ENCODE data around the gene DAAM2.

DAAM2 gene

DNA sequence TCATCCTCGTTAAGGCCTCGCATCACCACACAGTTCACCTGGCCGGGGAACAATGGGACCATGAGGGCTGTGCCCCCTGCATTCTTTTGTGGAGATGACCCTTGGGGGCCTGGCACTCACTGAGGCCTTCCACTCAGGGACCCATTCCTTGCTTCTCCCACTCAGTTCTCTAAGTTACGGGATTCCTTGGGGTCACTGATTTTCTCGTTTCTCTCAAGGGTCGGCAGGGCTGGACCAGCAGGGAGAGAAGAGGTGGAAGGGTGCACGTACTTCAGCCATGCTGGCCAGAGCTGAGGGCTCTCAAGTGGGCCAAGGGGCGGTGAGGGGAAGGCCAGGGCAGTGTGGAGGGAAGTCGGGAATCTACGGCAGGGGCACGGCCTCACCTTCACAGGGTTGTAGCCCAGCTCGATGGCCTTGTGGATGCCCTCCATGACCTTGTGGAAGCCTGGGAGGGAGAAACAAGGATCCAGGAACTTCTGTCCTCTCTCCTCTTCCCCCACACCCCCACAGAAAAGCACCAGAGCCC is 121.3 kb downstream of the DAAM2 start:
- DNase-seq (ENCODE audit: low read depth) = no peak
- TF ChIP-seq, protein P1, sequence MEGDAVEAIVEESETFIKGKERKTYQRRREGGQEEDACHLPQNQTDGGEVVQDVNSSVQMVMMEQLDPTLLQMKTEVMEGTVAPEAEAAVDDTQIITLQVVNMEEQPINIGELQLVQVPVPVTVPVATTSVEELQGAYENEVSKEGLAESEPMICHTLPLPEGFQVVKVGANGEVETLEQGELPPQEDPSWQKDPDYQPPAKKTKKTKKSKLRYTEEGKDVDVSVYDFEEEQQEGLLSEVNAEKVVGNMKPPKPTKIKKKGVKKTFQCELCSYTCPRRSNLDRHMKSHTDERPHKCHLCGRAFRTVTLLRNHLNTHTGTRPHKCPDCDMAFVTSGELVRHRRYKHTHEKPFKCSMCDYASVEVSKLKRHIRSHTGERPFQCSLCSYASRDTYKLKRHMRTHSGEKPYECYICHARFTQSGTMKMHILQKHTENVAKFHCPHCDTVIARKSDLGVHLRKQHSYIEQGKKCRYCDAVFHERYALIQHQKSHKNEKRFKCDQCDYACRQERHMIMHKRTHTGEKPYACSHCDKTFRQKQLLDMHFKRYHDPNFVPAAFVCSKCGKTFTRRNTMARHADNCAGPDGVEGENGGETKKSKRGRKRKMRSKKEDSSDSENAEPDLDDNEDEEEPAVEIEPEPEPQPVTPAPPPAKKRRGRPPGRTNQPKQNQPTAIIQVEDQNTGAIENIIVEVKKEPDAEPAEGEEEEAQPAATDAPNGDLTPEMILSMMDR (IDR thresholded peaks at IDR 0.05; ENCODE audit: low read depth, low read length, missing control alignments) = no peak
- no peak overlapping the region for H3K4me3 ChIP-seq (ENCODE audit: low read depth, low read length)

DNA sequence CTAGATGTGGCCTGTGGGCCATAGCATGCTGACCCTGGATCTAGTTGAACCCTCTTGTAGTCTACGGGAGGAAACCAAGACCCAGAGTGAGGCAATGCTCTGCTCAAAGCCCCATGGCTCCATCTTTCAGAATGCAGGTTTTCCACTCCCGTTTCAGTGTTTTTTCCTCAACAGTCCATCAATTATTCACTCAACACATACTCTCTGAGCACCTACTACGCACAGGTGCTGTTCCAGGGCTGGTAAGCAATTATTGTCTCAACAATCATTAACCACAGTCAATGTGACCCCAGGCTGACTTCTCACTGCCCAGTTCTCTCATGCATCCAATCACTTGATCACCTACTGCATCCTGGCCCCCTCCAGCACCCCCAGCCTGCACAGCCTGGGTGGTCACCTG is 122.1 kb downstream of the DAAM2 start:
- no peak overlapping the region for H3K4me3 ChIP-seq (ENCODE audit: low read depth, low read length)
- TF ChIP-seq, protein P1 (IDR thresholded peaks at IDR 0.05; ENCODE audit: low read depth, low read length, missing control alignments) = no peak
- DNase-seq (ENCODE audit: low read depth) = no peak

DNA sequence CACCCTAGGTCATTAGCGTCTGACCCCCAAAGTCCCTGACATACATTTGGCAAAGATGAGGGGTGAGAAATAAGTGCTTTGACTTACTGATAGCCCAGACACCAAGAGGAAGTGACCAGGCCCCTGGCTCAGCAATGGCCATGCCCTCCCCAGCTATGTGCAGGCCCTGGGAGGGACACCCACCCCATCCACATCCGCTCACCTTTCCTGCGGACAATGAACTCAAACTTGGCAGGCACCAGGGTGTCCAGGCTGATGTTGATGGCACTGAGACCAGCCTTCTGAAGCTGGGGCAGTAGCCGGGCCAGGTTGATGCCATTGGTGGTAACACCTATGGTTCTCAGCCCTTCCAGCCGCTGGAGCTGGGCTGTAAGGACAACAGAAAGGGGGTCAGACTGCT is 123.7 kb downstream of the DAAM2 start:
- TF ChIP-seq, protein P1 (IDR thresholded peaks at IDR 0.05; ENCODE audit: low read depth, low read length, missing control alignments) = no peak
- DNase-seq (ENCODE audit: low read depth) = no peak
- H3K4me3 ChIP-seq (ENCODE audit: low read depth, low read length) = no peak overlapping the region

DNA sequence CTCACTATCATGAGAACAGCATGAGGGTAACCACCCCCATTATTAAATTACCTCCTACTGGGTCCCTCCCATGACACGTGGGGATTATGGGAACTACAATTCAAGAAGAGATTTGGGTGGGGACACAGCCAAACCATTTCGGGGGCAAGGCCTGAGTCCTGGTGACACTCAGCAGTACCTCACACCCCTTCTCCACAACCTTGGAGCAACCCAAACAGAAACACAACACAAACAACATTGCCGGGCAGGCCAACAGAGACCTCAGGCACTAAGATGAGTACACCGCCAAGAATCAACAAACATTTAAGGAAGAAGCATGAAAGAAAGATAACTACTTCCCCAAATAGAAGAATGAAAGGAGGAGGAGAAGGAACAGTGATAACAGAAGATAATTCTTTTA is 125.2 kb downstream of the DAAM2 start:
- no peak overlapping the region for H3K4me3 ChIP-seq (ENCODE audit: low read depth, low read length)
- TF ChIP-seq, protein P1 (IDR thresholded peaks at IDR 0.05; ENCODE audit: low read depth, low read length, missing control alignments) = no peak
- DNase-seq (ENCODE audit: low read depth) = no peak

DNA sequence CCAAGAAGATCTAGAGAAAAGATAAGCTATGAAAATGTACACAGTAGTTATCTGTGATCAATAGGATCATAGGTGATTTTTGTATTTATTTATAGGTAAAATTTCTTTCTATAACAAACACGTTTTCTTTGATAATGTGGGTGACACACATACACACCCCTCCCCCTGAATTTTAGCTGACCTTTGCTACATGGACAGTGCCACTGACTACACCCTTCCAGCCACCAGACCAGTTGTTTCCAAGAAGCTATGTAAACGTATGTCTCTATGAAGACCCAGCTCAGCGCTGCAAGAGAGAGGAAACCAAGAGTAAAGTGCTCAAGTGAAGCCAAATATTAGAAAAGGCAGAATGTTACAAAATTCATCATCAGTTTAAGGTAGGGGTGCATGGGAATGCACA is 125.8 kb downstream of the DAAM2 start:
- DNase-seq (ENCODE audit: low read depth) = no peak
- TF ChIP-seq, protein P1 (IDR thresholded peaks at IDR 0.05; ENCODE audit: low read depth, low read length, missing control alignments) = no peak
- no peak overlapping the region for H3K4me3 ChIP-seq (ENCODE audit: low read depth, low read length)

DNA sequence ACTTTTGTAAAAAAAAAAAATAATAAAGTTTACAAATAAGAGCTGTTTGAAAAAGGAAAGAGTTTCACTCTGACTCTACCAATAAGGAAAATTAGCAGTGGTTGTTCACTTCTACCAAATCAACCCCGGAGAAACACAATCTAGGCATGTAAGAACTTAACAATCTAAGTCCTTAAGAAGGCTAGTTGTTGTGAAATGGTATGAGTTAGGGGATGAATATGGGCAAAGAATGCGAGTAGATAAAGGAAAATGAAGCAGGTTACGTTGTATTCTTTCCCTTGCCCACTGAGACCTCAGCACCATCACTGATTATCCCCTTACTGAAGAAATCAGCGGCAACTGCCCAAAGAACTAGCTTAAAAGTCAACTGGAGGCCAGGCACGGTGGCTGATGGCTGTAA is 126.7 kb downstream of the DAAM2 start:
- no peak overlapping the region for H3K4me3 ChIP-seq (ENCODE audit: low read depth, low read length)
- TF ChIP-seq, protein P1 (IDR thresholded peaks at IDR 0.05; ENCODE audit: low read depth, low read length, missing control alignments) = no peak
- DNase-seq (ENCODE audit: low read depth) = no peak

DNA sequence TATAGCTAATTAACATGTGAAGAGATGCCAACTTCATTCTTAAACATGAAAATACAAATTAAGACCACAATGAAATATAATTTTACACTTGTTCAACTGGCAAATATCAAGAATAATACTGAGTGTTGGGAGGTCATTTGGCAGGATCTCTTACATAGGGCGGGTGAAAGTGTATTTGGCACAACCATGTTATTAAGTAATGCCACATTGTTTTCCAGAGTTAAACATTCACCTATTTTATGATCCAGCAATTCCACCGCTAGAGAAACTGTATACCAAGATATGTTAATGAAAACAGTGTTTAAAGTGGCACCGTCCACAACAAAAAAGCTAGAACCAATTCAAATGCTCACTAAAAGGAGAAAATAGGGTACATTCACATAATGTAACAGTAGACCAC is 128.0 kb downstream of the DAAM2 start:
- no peak overlapping the region for H3K4me3 ChIP-seq (ENCODE audit: low read depth, low read length)
- no peak for DNase-seq (ENCODE audit: low read depth)
- TF ChIP-seq, protein P1 (IDR thresholded peaks at IDR 0.05; ENCODE audit: low read depth, low read length, missing control alignments) = no peak

Measured in GM12864 (cell line).